ENCODE measurements around the gene ABT1. TPM values are rescaled to one million over a fixed set of nuclear protein-coding genes. Genes with fewer than 3 reads are reported as not detected.

ABT1 gene
- total RNA-seq, 1 donor from 2014 or later: 12.0 TPM

DNA sequence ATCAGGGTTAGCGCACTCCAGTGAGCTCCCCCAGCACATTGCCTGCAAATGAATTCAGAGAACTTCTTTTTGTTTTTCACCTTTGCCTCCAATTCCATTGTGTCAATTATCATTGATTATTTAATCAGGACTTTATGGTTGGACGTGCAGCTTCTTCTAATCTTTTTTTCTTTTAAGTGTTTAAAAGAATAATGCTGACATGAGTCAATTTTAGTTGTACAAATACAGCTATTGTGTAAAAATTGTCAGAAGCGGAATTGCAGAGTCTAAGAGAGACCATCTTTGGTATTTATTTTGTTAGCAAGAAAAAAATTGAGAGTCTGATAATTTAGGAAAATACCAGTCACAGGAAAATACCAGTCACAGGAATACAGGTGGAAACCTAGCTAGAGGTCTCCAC, 5.5 kb downstream of the ABT1 start:
- no peak for DNase-seq (ENCODE audit: low spot score)

DNA sequence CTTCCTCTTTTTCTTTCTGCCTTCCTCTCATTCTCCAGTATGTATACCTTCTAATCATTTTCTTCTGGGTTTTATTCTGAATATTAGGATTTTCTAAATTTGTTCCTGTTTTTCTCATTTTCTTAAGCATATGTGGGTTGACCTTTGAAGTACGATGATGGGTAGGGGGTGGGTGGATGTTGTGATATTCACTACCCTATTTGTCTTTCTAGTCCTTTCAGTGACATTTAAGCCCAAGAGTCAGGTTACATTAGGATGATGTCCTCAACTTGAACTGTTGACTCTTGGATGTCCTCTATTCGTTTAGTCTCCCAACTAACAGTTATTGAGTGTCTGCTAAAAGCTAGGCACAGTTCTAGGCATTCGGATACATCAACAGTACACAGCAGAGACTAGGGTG, 7.3 kb downstream of the ABT1 start:
- DNase-seq (ENCODE audit: low spot score): no peak

DNA sequence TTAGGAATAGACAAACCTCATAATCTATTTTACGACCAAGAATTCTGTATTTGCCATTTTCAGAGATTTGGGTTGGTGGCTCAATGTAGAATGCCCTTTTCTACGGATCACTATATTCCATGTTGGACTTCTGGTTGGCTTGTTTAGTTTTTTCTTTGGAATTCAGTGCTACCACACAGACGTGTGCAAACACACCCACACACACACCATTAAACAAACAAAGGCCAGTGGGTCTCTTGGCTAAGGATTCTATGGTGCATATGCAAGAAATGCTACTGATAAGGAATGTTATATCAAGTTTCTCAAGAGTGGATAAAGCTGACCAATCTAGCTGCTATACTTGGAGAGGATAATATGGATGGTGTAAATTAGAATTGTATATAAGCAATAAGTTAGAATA, 8.0 kb downstream of the ABT1 start:
- DNase-seq (ENCODE audit: low spot score): no peak

DNA sequence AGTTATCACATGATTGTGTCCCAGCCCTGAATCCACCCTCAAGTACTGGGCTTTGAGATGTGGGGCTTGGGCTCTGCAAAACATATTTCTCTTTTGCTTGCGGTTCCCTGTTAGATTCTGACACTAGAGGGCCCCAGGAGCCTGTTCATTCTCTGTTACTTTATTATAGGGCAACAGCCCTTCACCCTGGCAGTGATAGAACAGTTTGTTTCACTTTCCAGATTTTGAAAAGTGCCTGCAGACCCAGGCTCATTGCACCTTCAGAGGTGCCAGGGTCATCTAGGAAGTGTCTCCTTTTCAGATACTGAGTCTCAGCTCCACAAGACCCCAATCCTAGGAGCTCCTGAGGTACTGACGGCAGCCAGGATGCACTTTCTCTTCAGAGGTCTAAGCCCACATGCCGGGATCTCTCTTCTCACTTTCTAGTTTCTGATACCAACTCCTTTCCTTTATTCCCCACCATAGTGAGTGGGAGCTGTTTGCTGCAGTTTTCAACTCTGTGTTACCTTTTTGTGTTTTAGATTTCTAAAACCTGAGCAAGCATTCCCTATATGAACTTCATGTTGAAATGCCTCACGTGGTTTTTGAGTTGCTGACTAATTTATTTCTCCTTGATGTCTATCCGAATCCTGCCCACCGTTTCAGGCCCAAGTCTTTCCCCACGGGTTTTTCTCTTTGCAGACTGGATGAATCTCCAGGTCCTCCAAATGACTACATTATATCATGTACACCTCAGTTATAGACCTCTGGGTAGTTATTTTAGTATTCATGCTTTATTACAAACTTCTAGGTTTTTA, 10.9 kb downstream of the ABT1 start:
- DNase-seq (ENCODE audit: low spot score): no peak

DNA sequence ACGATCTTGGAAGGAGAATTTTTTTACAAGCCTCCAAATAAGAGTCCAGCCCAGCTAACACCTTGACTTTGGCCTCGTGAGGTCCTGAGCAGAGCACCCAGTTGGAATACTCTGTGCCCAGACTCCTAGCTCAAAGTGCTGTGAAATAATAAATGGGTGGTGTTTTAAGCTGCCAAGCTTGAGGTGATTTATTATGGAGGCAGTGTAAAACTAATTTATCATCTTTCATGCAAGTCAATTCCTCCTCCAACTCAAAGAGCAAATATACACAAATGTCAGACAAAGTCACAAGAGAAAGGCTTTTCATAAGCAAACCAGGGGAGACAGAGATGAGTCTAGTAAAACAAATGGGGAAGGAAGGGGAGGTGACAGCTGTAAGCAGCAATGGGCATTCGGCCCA, 12.7 kb downstream of the ABT1 start:
- no peak for DNase-seq (ENCODE audit: low spot score)

DNA sequence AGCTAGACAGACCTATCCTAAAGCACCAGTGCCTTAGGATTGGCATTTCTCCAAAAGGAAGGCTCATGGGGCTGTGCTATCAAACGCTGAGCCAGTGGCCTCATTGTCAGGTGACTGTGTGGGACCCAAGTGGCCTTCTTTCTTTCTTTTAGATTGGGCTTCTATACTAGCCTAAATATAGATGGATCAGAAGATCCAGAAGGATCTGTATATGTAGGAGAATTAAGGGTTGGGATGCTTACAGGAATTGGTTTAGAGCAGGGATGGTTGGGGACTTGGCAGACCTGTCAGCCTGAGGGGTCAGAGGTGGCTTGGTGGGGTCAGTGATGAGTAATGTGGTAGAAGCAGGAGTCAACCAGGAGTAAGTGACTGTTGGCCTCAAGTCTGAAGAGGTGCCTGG, 14.8 kb downstream of the ABT1 start:
- DNase-seq (ENCODE audit: low spot score): no peak

DNA sequence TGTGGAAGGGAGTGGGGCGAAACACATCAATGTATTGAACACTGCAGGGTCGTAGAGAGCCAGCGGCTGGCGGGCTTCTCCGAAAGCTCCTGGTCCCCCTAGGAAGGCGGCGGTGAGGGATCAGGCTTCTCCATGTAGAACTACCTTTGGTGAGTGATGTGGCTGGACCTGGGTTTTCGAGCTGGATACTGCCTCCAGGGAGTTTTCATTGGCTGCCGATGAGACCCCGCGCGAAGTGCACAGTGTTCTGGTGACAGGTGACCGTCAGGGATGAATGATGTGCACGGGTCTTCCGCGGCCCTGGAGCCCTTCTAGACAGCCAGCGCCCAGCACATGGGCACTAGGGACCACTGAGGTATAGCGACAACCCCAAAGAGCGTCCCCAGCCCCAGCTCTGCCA, 16.4 kb downstream of the ABT1 start:
- no peak for DNase-seq (ENCODE audit: low spot score)

DNA sequence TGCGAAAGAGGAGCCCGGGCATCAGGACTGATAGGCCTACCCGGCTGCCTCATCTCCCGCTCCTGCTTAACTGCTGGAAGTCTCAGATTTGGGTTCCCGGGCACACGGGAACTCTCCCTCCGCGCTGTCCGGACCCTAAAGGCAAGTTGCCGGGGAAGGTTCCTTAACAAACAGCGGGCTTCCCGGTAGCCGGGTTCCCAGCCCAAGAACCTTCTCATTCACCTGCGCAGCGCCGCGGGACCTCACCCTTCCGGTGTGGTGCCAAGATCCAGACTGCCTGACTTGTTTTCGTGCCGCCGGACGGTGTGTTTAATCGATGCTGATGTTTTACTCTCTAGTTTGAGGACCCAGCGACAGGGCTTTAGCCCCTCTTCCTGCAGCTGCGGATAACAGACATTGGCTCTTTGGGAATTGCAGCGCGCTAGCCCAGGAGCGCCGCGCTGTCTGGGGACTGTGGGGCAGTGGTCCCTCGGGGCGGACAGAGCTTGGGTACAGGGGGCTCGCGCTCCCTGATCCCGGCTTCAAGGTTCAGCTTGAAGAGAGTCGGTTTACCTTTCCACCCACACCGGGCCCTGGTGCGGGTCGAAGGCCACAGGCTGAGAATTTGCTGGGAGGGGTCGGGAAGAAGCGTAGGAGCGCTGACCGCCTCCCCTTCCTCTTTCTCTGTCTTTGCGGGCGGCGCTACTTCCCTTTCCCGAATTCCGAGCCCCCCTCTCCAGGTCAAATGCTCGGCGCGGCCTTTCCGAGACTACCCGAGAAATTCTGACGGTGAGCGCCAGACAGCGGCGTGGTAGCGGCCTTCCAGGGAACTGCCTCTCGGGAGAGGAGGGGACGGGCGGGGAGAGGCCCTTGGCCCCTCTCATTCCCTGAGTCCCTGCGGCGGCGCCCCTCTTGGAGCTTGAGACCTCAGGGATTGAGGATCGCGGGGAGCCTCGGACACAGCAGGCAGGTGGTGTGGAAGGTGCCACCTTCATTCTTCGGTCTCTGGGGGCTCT, 17.2 kb downstream of the ABT1 start:
- no peak for DNase-seq (ENCODE audit: low spot score)

DNA sequence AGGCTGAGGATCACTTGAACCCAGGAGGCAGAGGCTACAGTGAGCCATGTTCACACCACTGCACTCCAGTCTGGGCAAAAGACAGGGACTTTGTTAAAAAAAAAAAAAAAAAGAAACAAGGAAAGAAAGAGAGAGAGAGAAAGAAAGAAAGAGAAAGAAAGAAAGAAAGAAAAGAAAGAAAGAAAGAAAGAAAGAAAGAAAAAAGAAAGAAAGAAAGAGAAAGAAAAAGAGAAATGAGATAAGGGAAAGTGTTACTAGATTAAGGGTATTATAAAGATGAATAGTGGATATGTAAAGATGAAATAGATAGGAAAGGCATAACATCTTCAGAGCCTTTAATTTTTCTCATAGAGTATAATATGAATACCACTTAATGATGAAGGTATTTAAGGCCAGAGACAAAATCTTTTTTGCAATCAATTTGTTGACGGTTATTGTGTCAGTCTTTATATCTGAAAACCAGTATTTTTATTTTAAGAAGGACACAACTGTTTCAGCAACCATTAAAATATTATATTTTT, 26.6 kb downstream of the ABT1 start:
- no peak for DNase-seq (ENCODE audit: low spot score)

DNA sequence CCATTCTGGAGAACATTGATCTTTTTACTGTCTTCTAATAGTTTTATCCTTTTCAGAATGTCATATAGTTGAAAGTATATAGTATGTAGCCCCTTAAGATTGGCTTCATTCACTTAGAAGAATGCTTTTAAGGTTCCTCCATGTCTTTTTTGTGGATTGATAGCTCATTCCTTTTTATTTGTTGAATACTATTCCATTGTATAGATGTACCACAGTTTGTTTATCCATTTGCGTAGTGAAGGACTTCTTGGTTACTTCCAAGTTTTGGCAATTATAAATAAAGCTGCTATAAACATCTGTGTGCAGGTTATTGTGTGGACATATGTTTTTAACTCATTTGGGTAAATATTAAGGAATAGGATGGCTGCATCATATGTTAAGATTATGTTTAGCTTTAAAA, 27.8 kb downstream of the ABT1 start:
- no peak for DNase-seq (ENCODE audit: low spot score)

DNA sequence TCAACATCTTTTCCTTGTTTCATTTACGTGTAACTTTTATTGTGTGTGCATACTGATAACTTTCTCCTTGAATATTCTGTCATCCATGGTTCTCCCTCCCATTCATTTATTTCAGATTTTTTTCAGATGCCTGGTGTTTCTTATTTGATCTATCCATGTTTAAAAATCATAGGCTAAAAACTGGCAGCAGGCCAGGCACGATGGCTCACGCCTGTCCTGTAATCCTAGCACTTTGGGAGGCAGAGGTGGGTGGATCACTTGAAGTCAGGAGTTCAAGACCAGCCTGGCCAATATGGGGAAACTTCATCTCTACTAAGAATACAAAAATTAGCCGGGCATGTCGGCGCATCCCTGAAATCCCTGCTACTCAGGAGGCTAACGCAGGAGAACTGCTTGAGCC, 31.1 kb downstream of the ABT1 start:
- no peak for DNase-seq (ENCODE audit: low spot score)

DNA sequence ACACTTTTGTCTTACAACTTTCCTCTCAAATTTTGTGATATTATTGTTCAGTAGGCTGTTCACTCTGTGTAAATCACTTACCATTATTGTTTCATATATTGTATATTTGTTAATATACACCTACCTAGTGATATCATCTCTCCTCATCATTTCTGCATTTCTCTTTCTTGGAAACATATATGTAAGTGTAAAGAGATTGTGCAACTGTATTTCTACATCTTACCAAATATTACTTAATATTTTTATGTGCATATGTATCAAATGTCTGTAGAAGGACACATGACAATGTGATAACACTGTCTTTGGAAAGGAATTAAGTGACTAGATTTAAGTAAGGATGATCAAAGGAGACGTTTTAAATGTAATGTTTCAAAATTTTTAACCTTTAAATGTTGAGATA, 32.6 kb downstream of the ABT1 start:
- DNase-seq (ENCODE audit: low spot score): no peak

DNA sequence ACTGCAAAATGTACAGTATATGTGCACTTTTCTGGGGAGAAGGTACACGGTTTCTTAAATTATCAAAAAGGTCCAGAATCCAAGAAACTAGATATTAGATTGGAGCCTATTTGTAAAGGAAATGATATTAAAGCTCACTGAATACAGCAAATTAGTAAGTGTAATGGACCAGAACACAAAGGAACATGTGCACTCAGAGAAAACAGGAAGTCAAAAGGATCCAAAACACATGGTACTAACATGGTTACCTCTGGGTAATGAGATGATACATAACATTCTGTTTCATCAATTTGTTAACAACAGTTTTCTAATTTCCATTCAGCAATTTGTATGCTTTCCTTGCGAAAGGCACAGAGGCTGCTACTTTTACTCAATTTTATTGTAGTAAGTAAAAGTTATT, 44.1 kb downstream of the ABT1 start:
- DNase-seq (ENCODE audit: low spot score): no peak

DNA sequence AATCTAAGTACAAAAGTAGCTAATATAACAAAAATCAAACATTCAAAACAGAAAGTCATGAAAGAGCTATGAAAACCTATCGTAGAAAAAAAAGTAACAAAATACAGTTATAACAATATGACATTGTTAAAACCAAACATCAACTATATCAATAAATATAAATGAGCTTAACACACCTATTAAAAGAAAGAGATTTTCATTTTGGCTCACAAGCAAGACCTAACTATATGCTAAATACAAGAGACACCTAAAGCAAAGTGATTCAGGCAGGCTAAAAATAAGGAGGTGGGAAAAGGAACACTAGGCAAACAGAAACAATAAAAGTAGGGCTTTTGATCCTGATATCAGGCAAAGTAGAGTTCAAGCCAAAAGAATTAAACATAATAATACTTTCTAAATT, 49.3 kb downstream of the ABT1 start:
- no peak for DNase-seq (ENCODE audit: low spot score)

Other genes with a start within 250 kb of the ABT1 start
- 9.1 TPM for gene BTN3A2, start 231.8 kb upstream of the ABT1 start, total RNA-seq
- 5.6 TPM for gene BTN2A2, start 213.8 kb upstream of the ABT1 start, total RNA-seq
- 15.4 TPM for gene BTN3A1, start 194.7 kb upstream of the ABT1 start, total RNA-seq
- 13.0 TPM for gene BTN3A3, start 156.4 kb upstream of the ABT1 start, total RNA-seq
- gene BTN2A1, start 139.0 kb upstream of the ABT1 start, total RNA-seq: 19.9 TPM
- not detected for gene BTN1A1, start 96.7 kb upstream of the ABT1 start, total RNA-seq
- gene HMGN4, start 58.6 kb upstream of the ABT1 start, total RNA-seq: 52.6 TPM
- 16.3 TPM for gene ZNF322, start 62.8 kb downstream of the ABT1 start, total RNA-seq